Choroid plexus epithelial cell (primary cell): ENCODE results near the gene FKBP1B.

ENCODE experiments used
- DNase-seq: peaks from one replicate; pipeline ENCODE4 v3.0.0-alpha.2; 2010; ENCODE audit warnings: low read depth
- H3K4me3 ChIP-seq: 2 replicates; pipeline ENCODE4 v1.5.1; 2011; ENCODE audit warnings: low read depth, mild to moderate bottlenecking, control low read depth, low read length, moderate library complexity
- TF ChIP-seq, protein P1 (sequence below): conservative IDR thresholded peaks from 2 replicates; pipeline ENCODE4 v1.5.1; 2011; ENCODE audit warnings: low read depth, mild to moderate bottlenecking, control low read depth, inconsistent platforms, low read length, moderate library complexity

FKBP1B gene

DNA sequence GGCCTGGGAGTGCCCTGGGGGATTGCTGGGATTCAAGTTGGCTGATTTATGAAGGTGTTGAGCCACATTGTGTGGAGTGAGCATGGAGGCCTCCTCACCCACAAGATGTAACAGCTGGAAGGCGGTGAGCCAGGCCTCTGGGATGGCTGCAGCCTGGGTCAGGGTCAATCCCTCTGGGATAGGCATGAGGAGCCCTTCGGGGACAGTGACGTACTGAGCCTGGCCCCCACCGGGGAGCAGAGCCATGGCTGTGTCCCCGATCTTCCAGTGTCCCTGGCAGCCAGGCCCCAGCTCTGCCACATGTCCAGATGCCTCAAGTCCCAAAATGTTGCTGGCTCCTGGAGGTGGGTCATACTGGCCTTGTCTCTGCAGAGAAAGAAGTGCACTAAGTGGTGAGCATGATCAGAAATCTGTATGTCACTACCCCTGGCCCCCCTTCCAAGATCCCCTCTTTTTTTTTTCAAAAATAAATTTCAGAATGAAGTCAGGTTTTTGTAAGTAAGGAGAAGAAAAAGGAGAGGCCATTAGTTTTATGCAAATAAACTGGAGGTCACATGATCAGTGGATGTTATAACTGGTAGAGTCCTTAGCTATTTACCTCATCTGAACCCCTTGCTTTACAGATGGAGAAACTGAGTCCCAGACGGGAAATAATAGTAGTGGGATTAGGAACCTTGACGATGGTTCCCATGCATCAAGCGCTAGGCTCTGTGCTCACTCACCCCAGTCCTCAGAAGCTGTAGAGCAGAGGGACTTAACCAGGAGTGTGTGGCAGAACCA, 33.4 kb downstream of the FKBP1B start:
- DNase-seq, result no peak

DNA sequence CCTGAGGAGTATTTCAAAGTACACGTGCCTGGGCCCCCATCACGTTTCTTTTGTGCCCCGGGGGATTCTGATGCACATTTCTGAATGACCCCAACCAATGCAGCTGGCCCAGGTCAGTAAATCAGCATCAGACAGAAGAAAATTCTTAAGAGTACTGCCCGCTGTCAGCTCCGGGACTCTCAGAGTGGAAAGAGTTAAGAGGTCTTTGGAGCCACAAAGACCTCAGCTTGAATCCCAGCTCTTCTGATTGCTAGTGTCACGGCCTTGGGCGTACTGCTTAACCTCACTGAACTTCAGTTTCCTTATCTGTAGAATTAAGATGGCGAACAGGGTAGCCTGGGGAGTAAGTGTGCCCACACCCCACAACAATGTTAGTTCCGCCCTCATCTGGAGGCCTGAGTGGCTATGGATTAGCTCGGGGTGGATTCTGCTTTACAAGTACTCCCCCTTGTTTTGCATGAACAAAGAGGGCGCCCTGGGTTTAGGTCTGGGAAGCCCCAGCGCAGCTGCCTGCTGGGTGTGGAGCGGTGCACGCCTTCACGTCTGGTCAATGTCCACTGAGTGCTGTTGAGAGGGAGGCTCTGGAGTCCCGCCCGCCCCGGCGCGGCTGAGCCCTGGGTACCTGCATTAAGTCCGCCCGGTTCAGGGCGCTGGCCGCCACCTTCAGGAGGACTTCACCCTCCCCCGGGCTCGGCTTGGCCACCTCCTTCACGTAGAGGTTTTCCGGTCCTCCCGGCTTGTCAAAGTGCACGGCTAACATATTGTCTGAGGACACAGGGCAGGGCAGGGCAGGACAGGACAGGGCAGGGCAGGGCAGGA, 34.2 kb downstream of the FKBP1B start:
- TF ChIP-seq, protein P1, sequence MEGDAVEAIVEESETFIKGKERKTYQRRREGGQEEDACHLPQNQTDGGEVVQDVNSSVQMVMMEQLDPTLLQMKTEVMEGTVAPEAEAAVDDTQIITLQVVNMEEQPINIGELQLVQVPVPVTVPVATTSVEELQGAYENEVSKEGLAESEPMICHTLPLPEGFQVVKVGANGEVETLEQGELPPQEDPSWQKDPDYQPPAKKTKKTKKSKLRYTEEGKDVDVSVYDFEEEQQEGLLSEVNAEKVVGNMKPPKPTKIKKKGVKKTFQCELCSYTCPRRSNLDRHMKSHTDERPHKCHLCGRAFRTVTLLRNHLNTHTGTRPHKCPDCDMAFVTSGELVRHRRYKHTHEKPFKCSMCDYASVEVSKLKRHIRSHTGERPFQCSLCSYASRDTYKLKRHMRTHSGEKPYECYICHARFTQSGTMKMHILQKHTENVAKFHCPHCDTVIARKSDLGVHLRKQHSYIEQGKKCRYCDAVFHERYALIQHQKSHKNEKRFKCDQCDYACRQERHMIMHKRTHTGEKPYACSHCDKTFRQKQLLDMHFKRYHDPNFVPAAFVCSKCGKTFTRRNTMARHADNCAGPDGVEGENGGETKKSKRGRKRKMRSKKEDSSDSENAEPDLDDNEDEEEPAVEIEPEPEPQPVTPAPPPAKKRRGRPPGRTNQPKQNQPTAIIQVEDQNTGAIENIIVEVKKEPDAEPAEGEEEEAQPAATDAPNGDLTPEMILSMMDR, result peak; percentile 28
- peak; percentile 84 for DNase-seq
- H3K4me3 ChIP-seq, result peak overlapping the region; percentile 77

More for the DNA sequence above, 33.4 kb downstream of the FKBP1B start:
- TF ChIP-seq, protein P1, result no peak
- peak overlapping the region; percentile 77 for H3K4me3 ChIP-seq

DNA sequence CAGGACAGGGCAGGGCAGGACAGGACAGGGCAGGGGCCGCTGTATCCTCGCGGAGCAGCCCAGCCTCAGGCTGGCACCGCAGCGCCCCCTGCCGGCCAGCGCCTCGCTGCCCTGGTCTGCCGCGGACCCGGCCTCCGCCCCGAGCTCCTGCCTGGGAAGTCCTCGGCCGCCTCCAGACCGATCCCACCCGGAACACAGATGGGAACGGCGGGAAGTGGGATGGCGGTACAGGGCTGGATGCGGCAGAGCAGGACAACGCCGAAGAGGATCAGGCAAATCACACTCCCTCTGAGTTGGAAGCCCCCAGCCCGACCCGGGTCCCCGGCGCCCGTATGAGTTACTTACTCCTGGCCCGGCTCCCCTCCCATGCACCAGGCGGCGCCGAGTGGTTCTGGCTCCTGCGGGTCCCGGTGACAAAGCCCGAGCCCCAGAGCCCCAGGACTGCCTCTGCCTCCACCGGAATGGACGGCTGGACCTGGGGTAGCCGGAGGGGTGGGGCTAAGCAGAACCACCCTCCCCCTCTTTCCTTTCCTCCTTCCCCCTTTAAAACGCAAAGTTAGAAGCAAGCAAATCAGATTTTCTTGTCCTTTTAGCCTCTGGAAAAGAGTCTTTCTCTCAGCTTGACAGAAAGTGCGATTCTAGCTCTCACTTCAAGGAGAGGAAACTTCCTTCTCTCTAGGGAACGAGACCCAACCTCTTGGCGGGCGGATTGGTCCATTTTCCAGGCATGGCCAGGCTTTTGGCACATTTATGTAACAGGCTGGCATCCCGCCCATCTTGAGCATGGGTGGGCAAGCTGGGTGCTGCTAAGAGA, 35.1 kb downstream of the FKBP1B start, which contains the start of gene TP53I3:
TP53I3 (minus strand) TSS at position 449 of the 814 bp plus-strand sequence. CDS start 508 bp downstream, outside the sequence.
- peak within 1 kb of the TSS; percentile 77 for H3K4me3 ChIP-seq
- DNase-seq, result peak; percentile 90
- TF ChIP-seq, protein P1, result peak; percentile 41

DNA sequence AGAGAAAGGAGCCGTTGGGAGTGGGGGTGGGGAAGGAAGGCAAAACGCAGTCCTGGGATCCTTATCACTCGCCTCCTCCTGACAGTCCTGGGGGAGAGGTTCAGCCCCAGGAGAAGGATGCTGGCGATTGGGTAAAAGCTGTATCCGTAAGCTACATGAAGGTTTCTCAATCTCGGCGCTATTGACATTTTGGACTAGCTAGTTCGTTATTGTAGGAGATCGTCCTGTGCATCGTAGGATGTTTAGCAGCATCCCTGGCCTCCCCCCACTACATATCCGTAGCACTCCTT, 35.6 kb downstream of the FKBP1B start:
- peak; percentile 48 for DNase-seq
- TF ChIP-seq, protein P1, result no peak
- H3K4me3 ChIP-seq, result peak overlapping the region; percentile 77

DNA sequence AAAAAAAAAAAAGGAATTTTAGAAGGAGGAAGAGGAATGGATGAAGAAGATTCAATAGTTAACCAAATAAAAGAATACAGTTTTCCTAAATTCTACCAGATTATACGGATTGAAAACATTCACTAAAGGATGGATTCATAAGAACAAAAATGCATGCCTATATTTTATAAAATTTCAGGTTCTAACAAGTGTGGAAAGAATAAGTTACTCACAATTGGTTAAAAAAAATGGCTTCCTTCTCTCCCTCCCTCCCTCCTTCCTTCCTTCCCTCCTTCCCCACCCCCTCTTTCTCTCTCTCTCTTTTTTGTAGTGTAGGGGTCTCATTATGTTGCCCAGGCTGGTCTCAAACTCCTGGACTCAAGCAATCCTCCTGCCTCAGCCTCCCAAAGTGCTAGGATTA, 36.7 kb downstream of the FKBP1B start:
- DNase-seq, result no peak
- H3K4me3 ChIP-seq, result no peak overlapping the region
- TF ChIP-seq, protein P1, result no peak

DNA sequence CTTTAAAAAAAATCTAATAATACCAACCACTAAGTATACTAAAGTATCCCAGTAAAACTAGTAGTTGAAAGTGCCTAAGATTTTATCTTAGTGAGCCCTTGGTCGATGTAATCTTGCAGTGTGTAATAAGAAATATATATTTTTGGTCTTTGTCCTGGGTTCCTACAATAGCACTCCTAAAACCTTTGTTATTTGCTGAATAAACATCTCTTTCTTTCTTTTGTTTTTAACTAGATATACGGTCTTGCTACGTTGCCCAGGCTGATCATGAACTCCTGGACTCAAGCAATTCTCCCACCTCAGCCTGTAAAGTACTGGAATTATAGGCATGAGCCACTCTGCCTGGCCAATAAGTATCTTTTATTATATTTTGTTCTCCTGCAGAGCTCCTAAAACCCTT, 37.5 kb downstream of the FKBP1B start:
- no peak for DNase-seq
- TF ChIP-seq, protein P1, result no peak
- no peak overlapping the region for H3K4me3 ChIP-seq
